ENCODE data around the gene SKI. TPM values are rescaled to one million over a fixed set of nuclear protein-coding genes. Genes with fewer than 3 reads are reported as not detected.

SKI gene
- total RNA-seq, 1 donor from 2014 or later, result 53.8 TPM

DNA sequence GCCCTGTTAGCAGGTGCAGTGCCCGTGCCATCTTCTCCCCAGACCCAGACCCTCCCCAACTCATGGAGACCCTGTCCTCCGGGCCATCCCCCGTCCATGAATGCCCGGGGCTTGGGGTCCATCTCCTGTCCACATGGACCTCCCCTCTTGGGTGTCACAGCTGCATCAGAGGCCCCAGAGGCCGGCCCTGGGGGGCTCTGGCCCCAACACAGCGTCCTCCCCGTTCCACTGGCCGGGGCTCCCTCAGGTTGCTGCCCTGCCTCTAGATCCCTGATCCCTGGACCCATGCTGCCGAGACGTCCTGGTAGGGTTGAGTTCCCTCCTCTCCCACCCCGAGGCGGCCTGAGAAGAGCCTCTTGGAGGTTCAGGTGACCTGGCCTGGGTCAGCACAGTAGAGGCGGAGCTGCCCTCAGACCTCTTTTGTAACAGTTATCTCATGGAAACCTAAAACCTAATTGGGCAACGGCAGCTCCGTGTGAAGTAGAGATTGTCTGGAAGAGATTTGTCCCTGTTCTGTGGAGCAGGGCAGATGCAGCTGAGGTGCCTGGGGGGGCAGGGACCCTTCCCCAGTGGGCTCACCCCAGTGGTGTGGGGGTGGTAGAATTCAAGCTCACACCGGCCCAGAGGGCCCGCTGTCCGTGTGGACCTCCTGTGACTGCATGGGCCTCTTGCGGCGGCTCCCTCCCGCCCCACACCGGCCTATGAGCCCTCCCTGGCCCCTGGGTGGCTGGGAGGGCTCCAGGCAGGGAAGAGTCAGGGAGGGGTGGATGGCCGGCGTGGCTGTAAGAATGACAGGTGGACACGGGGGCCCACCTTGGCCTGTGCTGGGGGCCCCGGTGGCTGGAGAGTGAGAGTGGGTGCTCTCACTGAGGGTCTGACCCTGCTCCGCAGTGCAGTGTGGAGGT is 56.1 kb downstream of the SKI start:
- no peaks in the 10 kb centered on the region for H3K9me3 ChIP-seq
- intact Hi-C loops (cut with DNase I), result no loop called here
- TF ChIP-seq POLR2A (IDR thresholded peaks at IDR 0.05) (no peak), POLR2AphosphoS5 (IDR thresholded peaks at IDR 0.05; ENCODE audit: insufficient read depth in 1 of 2, low read depth in 1 of 2) (no peak)
- TF ChIP-seq, protein P1, sequence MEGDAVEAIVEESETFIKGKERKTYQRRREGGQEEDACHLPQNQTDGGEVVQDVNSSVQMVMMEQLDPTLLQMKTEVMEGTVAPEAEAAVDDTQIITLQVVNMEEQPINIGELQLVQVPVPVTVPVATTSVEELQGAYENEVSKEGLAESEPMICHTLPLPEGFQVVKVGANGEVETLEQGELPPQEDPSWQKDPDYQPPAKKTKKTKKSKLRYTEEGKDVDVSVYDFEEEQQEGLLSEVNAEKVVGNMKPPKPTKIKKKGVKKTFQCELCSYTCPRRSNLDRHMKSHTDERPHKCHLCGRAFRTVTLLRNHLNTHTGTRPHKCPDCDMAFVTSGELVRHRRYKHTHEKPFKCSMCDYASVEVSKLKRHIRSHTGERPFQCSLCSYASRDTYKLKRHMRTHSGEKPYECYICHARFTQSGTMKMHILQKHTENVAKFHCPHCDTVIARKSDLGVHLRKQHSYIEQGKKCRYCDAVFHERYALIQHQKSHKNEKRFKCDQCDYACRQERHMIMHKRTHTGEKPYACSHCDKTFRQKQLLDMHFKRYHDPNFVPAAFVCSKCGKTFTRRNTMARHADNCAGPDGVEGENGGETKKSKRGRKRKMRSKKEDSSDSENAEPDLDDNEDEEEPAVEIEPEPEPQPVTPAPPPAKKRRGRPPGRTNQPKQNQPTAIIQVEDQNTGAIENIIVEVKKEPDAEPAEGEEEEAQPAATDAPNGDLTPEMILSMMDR (IDR thresholded peaks at IDR 0.05), result no peak

DNA sequence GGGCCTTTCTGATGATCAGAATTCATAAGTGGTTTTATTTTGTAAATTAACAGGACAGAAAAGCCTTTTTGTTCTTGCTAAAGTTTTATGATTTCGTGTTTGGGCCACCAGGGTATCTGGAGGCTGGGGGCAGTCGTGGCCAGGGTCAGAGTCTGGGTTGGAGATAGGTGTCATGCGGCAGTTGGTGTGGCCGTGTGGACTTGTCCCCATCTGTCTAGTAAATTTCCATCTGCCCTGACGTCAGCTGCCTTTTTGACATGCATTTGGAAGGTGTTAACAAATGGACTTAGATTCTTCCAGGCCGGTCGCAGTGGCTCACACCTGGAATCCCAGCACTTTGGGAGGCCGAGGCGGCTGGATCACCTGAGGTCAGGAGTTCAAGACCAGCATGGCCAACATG is 56.8 kb downstream of the SKI start:
- TF ChIP-seq, protein P1 (IDR thresholded peaks at IDR 0.05), result no peak
- TF ChIP-seq POLR2A (IDR thresholded peaks at IDR 0.05), result no peak
- TF ChIP-seq POLR2AphosphoS5 (IDR thresholded peaks at IDR 0.05; ENCODE audit: insufficient read depth in 1 of 2, low read depth in 1 of 2), result no peak
- Histone ChIP-seq H3K4me1 (peaks cover 52% of the 10 kb centered on the region), H3K4me3 (no peak overlapping the region), H3K9me3 (no peaks in the 10 kb centered on the region), H3K27ac (no peak overlapping the region), H3K27me3 (no peaks in the 10 kb centered on the region), H3K36me3 (no peaks in the 10 kb centered on the region)
- intact Hi-C loops (cut with DNase I), result no loop called here
- no peak for DNase-seq (ENCODE audit: extremely low spot score in 2 of 2)

More for the DNA sequence above, 56.1 kb downstream of the SKI start:
- Histone ChIP-seq H3K27me3 (no peaks in the 10 kb centered on the region), H3K36me3 (no peaks in the 10 kb centered on the region), H3K4me3 (no peak overlapping the region), H3K27ac (no peak overlapping the region), H3K4me1 (peaks cover 52% of the 10 kb centered on the region)
- no peak for DNase-seq (ENCODE audit: extremely low spot score in 2 of 2)

DNA sequence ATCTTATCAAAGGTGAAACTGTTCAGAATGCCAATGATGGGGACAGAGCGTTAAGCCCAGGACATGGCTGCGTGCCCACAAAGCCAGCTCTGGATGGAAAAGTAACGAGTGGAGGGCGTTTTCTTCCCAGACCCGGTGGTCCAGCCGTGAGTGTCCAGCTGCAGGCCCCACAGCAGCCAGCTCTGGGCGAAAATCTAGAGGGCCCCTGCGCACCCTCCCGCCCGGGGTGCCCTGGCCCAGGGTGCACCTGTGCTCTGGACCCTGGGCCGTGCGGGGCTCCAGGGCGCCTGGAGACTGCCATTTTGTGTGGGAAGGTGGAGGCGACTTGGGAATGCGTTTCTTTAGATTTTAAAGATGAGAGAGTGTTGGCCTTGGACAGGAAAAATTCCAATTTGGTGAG is 58.8 kb downstream of the SKI start:
- TF ChIP-seq POLR2A (IDR thresholded peaks at IDR 0.05) (no peak), POLR2AphosphoS5 (IDR thresholded peaks at IDR 0.05; ENCODE audit: insufficient read depth in 1 of 2, low read depth in 1 of 2) (no peak)
- TF ChIP-seq, protein P1 (IDR thresholded peaks at IDR 0.05), result no peak
- Histone ChIP-seq H3K9me3 (no peaks in the 10 kb centered on the region), H3K27ac (no peak overlapping the region)

DNA sequence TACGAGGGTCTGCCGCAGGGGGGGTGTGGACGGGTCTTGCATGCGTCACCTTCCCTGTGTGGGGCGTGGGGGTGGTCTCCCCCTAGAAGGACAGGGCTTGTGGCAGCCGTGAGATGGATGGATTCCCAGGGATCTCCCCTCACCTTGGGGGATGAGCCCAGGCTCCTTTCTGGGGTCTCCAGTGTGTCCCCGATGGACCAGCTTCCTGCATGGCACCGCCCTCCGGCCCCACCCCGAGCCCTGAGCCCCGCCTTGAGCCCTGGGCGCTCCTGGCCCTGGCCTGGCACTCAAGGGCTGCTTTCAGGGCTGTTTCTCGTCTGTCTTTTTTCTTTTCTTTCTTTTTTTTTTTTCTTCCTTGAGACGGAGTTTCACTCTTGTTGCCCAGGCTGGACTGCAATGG is 59.5 kb downstream of the SKI start:
- Histone ChIP-seq H3K4me1 (peaks cover 74% of the 10 kb centered on the region), H3K36me3 (no peaks in the 10 kb centered on the region), H3K9me3 (no peaks in the 10 kb centered on the region), H3K27ac (no peak overlapping the region), H3K4me3 (no peak overlapping the region), H3K27me3 (no peaks in the 10 kb centered on the region)
- intact Hi-C loops (cut with DNase I), result no loop called here
- TF ChIP-seq, protein P1 (IDR thresholded peaks at IDR 0.05), result no peak
- TF ChIP-seq POLR2AphosphoS5 (IDR thresholded peaks at IDR 0.05; ENCODE audit: insufficient read depth in 1 of 2, low read depth in 1 of 2), result no peak
- TF ChIP-seq POLR2A (IDR thresholded peaks at IDR 0.05), result no peak
- no peak for DNase-seq (ENCODE audit: extremely low spot score in 2 of 2)

More for the DNA sequence above, 58.8 kb downstream of the SKI start:
- peaks cover 70% of the 10 kb centered on the region for H3K4me1 ChIP-seq
- no peak for DNase-seq (ENCODE audit: extremely low spot score in 2 of 2)
- no peaks in the 10 kb centered on the region for H3K36me3 ChIP-seq
- H3K27me3 ChIP-seq, result no peaks in the 10 kb centered on the region
- H3K4me3 ChIP-seq, result no peak overlapping the region
- intact Hi-C loops (cut with DNase I), result no loop called here

DNA sequence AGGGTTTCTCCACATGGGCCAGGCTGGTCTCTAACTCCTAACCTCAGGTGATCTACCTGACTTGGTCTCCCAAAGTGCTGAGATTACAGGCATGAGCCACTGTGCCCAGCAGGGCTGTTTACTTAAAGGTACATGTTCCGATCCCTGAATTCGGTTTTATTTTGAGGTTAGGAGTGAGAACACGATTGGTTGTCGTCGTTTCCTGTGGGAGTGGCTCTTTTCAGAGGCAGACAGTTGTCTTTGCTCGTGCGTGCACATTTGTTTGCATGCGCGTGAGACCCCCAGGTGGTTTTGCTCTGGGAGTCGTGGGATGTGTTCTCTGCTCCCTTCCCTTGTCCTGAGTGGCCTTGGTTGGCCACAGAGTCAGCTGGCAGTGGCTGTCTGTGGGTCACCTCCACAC is 60.2 kb downstream of the SKI start:
- Histone ChIP-seq H3K36me3 (no peaks in the 10 kb centered on the region), H3K27me3 (no peaks in the 10 kb centered on the region), H3K9me3 (no peaks in the 10 kb centered on the region), H3K4me3 (no peak overlapping the region), H3K27ac (no peak overlapping the region), H3K4me1 (peaks cover 74% of the 10 kb centered on the region)
- intact Hi-C loops (cut with DNase I), result no loop called here
- DNase-seq (ENCODE audit: extremely low spot score in 2 of 2), result no peak
- TF ChIP-seq POLR2A (IDR thresholded peaks at IDR 0.05) (no peak), POLR2AphosphoS5 (IDR thresholded peaks at IDR 0.05; ENCODE audit: insufficient read depth in 1 of 2, low read depth in 1 of 2) (no peak)
- TF ChIP-seq, protein P1 (IDR thresholded peaks at IDR 0.05), result no peak
